AG09309 (cell line): Measurements from ENCODE around the gene SYCN.

Experiments
- DNase-seq: peaks from one replicate; pipeline ENCODE4 v3.0.0-alpha.2; 2010; ENCODE audit warnings: low read depth
- H3K4me3 ChIP-seq: 2 replicates; pipeline ENCODE4 v1.5.1; 2011; ENCODE audit warnings: mild to moderate bottlenecking, low read depth, low read length, moderate library complexity; ENCODE audit not compliant: control insufficient read depth
- TF ChIP-seq, protein P1 (sequence below): IDR thresholded peaks from 2 replicates; pipeline ENCODE4 v1.5.1; 2011; ENCODE audit warnings: mild to moderate bottlenecking, low read depth, low read length, inconsistent platforms; ENCODE audit not compliant: insufficient read depth, control insufficient read depth; ENCODE audit errors: missing control alignments

Gene SYCN

DNA sequence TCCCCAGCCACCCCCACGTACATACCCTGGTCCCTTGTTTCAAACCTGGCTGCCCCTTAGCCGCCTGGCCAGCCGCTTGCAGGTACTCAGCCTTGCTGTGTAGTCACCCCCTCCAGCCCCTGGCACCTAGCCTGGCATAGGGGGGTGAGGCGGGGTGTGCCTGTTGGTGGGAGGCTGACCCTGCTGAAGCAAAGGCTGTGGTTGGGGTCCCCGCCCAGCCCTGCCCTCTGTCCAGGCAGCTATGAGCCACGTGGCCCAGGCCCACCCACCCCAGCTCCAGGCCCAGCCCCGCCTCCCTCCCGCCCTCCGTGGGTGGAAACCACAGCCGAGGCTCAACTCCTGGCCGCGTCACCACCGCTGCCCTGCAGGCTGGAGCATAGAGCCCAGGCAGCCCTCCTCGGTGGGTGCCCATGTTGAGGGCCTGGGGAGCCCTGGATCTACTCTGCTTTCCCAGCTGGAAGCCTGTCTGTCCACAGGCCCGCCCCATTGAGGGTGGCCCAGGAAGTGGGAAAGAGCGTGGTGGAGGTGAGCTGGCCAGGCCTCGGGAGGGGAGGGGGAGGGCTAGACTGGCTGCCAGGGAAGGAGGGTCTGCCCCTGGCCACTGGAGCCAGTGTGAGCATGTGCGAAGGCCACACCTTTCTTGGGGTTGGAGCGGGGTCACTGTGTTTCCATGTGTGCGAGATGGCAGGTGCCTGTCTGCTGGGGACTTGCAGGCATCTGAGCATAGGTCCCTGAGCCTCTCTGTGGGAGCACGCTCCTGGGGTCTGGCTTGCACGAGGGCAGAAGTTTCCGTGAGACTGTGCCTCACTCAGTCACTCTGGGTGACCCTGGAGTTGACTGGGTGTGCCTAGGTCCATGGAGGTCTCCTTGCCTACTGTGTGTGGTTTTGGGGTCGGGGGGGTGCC, 47.5 kb downstream of the SYCN start:
- DNase-seq, result no peak
- H3K4me3 ChIP-seq, result peak overlapping the region; percentile 29

DNA sequence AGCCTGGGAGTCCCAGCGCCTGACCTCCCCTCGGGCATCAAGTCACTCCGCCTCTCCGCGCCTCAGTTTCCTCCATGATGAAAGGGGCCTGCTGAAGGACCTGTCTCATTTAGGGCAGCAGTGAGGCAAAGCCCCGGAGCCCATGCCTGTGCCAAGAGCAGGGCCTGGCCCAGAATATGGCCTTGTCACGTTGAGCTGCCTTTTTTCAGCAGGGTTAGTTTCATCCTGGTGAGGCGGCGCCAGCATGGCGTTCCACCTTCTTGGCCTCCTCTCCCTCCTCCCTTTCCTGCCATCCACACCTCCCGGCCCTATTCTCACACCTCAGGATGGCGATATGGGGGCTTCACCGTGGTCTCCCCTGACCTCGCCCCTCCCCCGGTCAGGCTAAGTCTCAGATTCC, 48.3 kb downstream of the SYCN start:
- H3K4me3 ChIP-seq, result no peak overlapping the region
- no peak for DNase-seq
- TF ChIP-seq, protein P1, sequence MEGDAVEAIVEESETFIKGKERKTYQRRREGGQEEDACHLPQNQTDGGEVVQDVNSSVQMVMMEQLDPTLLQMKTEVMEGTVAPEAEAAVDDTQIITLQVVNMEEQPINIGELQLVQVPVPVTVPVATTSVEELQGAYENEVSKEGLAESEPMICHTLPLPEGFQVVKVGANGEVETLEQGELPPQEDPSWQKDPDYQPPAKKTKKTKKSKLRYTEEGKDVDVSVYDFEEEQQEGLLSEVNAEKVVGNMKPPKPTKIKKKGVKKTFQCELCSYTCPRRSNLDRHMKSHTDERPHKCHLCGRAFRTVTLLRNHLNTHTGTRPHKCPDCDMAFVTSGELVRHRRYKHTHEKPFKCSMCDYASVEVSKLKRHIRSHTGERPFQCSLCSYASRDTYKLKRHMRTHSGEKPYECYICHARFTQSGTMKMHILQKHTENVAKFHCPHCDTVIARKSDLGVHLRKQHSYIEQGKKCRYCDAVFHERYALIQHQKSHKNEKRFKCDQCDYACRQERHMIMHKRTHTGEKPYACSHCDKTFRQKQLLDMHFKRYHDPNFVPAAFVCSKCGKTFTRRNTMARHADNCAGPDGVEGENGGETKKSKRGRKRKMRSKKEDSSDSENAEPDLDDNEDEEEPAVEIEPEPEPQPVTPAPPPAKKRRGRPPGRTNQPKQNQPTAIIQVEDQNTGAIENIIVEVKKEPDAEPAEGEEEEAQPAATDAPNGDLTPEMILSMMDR, result no peak

More for the DNA sequence above, 47.5 kb downstream of the SYCN start:
- TF ChIP-seq, protein P1, result no peak

DNA sequence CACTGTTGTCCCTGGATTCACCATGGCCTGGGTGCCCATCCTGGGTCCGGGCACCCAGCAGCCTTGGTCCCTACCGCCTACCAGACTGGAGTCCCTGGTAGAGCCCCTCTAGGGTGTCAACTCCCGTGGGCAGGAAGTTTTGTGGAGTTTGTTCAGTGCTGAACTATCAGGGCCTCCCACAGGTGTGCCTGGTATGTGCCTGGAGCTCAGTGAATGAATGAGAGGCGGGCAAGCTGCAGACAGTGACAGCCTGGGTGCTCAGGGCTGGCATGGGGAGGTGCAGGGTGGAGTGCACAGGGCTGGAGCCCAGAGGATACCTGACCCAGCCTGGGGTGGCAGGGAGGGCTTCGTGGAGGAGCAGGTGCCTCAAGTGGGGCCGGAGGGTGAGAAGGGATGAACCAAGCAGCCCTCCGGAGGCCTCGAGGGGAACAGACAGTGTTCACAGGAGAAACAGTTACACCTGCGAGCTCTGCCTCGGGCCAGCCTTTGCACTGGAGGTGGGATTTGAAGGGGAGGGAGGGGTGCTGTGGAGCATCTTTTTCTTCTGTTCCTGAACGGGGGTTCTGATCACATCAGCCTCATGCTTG, 48.9 kb downstream of the SYCN start:
- TF ChIP-seq, protein P1, result no peak
- no peak for DNase-seq

DNA sequence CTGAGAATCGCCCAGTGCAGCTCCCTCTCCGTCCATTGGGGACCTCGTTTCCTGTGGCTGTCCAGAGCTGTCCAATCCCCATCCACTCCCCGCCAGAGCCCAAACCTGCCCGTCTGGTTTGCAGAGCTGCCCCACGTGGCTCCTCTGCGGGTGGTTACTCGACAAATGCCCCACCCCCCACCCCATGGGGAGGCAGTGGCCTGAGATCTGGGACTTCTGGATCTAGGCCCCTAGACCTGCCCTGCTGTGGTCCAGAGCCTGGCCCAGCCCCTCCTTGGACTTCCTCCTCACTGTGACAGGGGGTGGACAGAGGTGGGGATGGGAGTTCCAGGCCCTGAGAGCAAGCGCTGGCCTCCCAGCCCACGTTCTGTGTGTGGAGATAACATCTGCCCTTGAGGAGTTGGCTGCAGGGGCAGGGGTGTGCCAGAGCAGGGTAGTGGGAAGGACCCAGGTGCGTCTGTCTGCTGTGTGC, 49.4 kb downstream of the SYCN start:
- TF ChIP-seq, protein P1, result no peak
- DNase-seq, result no peak
- H3K4me3 ChIP-seq, result no peak overlapping the region

More for the DNA sequence above, 48.9 kb downstream of the SYCN start:
- H3K4me3 ChIP-seq, result no peak overlapping the region

DNA sequence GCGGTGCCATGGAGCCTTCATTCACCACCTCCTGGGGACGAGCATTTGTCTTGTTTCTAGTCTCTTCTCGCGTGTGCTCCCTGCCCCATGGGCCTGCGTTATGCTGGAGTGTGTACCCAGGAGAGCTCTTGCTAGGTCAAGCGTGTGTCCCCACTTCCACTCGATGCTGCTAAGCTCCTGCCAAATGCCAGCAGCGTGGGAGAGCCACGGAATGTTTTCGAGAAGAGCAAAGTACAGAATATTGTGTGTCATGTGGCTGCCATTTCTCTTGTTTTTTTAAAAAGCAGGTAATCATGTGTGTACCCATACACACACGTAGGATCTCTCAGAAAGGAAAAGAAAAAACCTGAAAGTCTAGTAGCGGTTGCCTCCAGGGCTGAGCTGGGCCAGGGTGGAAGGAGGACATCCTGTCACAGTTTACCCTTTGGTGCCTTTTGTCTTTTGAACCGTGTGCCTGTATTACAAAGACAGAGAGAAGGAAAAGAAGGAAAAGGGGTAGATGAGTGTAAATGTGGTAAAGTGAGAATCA, 49.9 kb downstream of the SYCN start:
- DNase-seq, result no peak
- TF ChIP-seq, protein P1, result no peak
- no peak overlapping the region for H3K4me3 ChIP-seq
